SJSA1 (cell line): ENCODE results near the gene NKD1. TPM values are rescaled to one million over a fixed set of nuclear protein-coding genes. Genes with fewer than 3 reads are reported as not detected.

Experiments
- DNase-seq, 2 experiments: peaks; one replicate each; pipeline ENCODE4 v3.0.0-alpha.2; 2015 to 2020; ENCODE audit warnings: low spot score in 2 of 2, low read depth in 1 of 2
- H3K27ac ChIP-seq: fragments of 250-450 bp; sonication (Bioruptor Pico); 2 replicates; pipeline ENCODE4 v1.5.1; 2020; ENCODE audit warnings: mild to moderate bottlenecking, moderate library complexity
- H3K27me3 ChIP-seq: fragments of 250-450 bp; sonication (Bioruptor Pico); replicated peaks from 2 replicates; pipeline ENCODE4 v1.5.1; 2020; ENCODE audit warnings: mild to moderate bottlenecking, moderate library complexity
- H3K36me3 ChIP-seq: fragments of 250-450 bp; sonication (Bioruptor Pico); 2 replicates; pipeline ENCODE4 v1.5.1; 2020; ENCODE audit warnings: mild to moderate bottlenecking
- H3K4me1 ChIP-seq: fragments of 250-450 bp; sonication (Bioruptor Pico); replicated peaks from 2 replicates; pipeline ENCODE4 v1.6.1; 2021; ENCODE audit warnings: mild to moderate bottlenecking
- H3K4me3 ChIP-seq: fragments of 250-450 bp; sonication (Bioruptor Pico); 2 replicates; pipeline ENCODE4 v1.5.1; 2020; ENCODE audit warnings: mild to moderate bottlenecking
- H3K9me3 ChIP-seq: fragments of 250-450 bp; sonication (Bioruptor Pico); replicated peaks from 2 replicates; pipeline ENCODE4 v1.5.1; 2020; ENCODE audit warnings: mild to moderate bottlenecking
- total RNA-seq: library from RNA; depleted of rRNA; stranded (reverse); fragments of >200 nt; shearing (Covaris generic); gene quantifications from 2 replicates; pipeline ENCODE4 v1.2.3, GENCODE V29; 2014

NKD1 gene
- total RNA-seq, 1 experiment from 2014 or later = 0.42 TPM

- H3K4me1 ChIP-seq = peaks cover 5% of the 10 kb centered on the region
- no peak overlapping the region for H3K27ac ChIP-seq
- H3K27me3 ChIP-seq = peaks cover 5% of the 10 kb centered on the region; the same call in 1 of the 2 replicates
- DNase-seq = no peak
- H3K36me3 ChIP-seq = no peaks in the 10 kb centered on the region
- no peaks in the 10 kb centered on the region for H3K9me3 ChIP-seq
- no peak overlapping the region for H3K4me3 ChIP-seq
These were observed 4.4 kb downstream of the NKD1 start for GRCh38 chr16:50552476-50553101.

GRCh38 chr16:50553182-50553710 is 5.0 kb downstream of the NKD1 start:
- Histone ChIP-seq H3K27ac (no peak overlapping the region), H3K27me3 (peaks cover 5% of the 10 kb centered on the region; the same call in 1 of the 2 replicates), H3K4me1 (peaks cover 5% of the 10 kb centered on the region), H3K9me3 (no peaks in the 10 kb centered on the region), H3K36me3 (no peaks in the 10 kb centered on the region), H3K4me3 (no peak overlapping the region)
- no peak for DNase-seq

- no peaks in the 10 kb centered on the region for H3K27me3 ChIP-seq
- DNase-seq = no peak
- no peaks in the 10 kb centered on the region for H3K36me3 ChIP-seq
- H3K4me3 ChIP-seq = no peak overlapping the region
- no peaks in the 10 kb centered on the region for H3K4me1 ChIP-seq
- no peak overlapping the region for H3K27ac ChIP-seq
- no peaks in the 10 kb centered on the region for H3K9me3 ChIP-seq
These were observed 5.7 kb downstream of the NKD1 start for GRCh38 chr16:50553731-50554360.

- Histone ChIP-seq H3K4me3 (no peak overlapping the region), H3K27ac (no peak overlapping the region), H3K9me3 (no peaks in the 10 kb centered on the region), H3K27me3 (no peaks in the 10 kb centered on the region), H3K36me3 (no peaks in the 10 kb centered on the region), H3K4me1 (no peaks in the 10 kb centered on the region)
- no peak for DNase-seq
These were observed 7.2 kb downstream of the NKD1 start for GRCh38 chr16:50555269-50555875.

- Histone ChIP-seq H3K27ac (no peak overlapping the region), H3K27me3 (no peaks in the 10 kb centered on the region), H3K4me1 (no peaks in the 10 kb centered on the region), H3K36me3 (no peaks in the 10 kb centered on the region), H3K4me3 (no peak overlapping the region), H3K9me3 (no peaks in the 10 kb centered on the region)
- no peak for DNase-seq
These were observed 7.9 kb downstream of the NKD1 start for GRCh38 chr16:50555952-50556673.

GRCh38 chr16:50557046-50557445 is 8.8 kb downstream of the NKD1 start:
- Histone ChIP-seq H3K27me3 (no peaks in the 10 kb centered on the region), H3K4me1 (no peaks in the 10 kb centered on the region), H3K27ac (no peak overlapping the region), H3K36me3 (no peaks in the 10 kb centered on the region), H3K9me3 (no peaks in the 10 kb centered on the region), H3K4me3 (no peak overlapping the region)
- DNase-seq = no peak

- H3K4me3 ChIP-seq = no peak overlapping the region
These were observed 10.7 kb downstream of the NKD1 start for GRCh38 chr16:50558913-50559312.

GRCh38 chr16:50559342-50559741 is 11.1 kb downstream of the NKD1 start:
- Histone ChIP-seq H3K9me3 (no peaks in the 10 kb centered on the region), H3K36me3 (no peaks in the 10 kb centered on the region), H3K4me1 (no peaks in the 10 kb centered on the region), H3K27ac (no peak overlapping the region), H3K4me3 (no peak overlapping the region), H3K27me3 (no peaks in the 10 kb centered on the region)
- no peak for DNase-seq

More at GRCh38 chr16:50558913-50559312, 10.7 kb downstream of the NKD1 start:
- no peak for DNase-seq
- Histone ChIP-seq H3K9me3 (no peaks in the 10 kb centered on the region), H3K27me3 (no peaks in the 10 kb centered on the region), H3K27ac (no peak overlapping the region), H3K36me3 (no peaks in the 10 kb centered on the region), H3K4me1 (no peaks in the 10 kb centered on the region)

- no peak for DNase-seq
- Histone ChIP-seq H3K9me3 (no peaks in the 10 kb centered on the region), H3K36me3 (no peaks in the 10 kb centered on the region), H3K4me3 (no peak overlapping the region), H3K27ac (no peak overlapping the region), H3K27me3 (no peaks in the 10 kb centered on the region), H3K4me1 (no peaks in the 10 kb centered on the region)
These were observed 11.8 kb downstream of the NKD1 start for GRCh38 chr16:50559804-50560514.

GRCh38 chr16:50560903-50561863 is 13.0 kb downstream of the NKD1 start:
- DNase-seq = no peak
- H3K36me3 ChIP-seq = no peaks in the 10 kb centered on the region
- no peaks in the 10 kb centered on the region for H3K4me1 ChIP-seq
- no peak overlapping the region for H3K27ac ChIP-seq
- no peak overlapping the region for H3K4me3 ChIP-seq
- H3K9me3 ChIP-seq = no peaks in the 10 kb centered on the region
- H3K27me3 ChIP-seq = no peaks in the 10 kb centered on the region

- no peak overlapping the region for H3K4me3 ChIP-seq
- H3K9me3 ChIP-seq = 0 out of 2 replicates have a peak, but pooled peaks cover 3% of the 10 kb centered on the region
- H3K27me3 ChIP-seq = no peaks in the 10 kb centered on the region
- no peaks in the 10 kb centered on the region for H3K36me3 ChIP-seq
- no peak overlapping the region for H3K27ac ChIP-seq
- no peak for DNase-seq
- H3K4me1 ChIP-seq = no peaks in the 10 kb centered on the region
These were observed 14.5 kb downstream of the NKD1 start for GRCh38 chr16:50562657-50563056.

GRCh38 chr16:50563989-50564388 is 15.8 kb downstream of the NKD1 start:
- no peak overlapping the region for H3K4me3 ChIP-seq
- no peaks in the 10 kb centered on the region for H3K36me3 ChIP-seq
- no peaks in the 10 kb centered on the region for H3K27me3 ChIP-seq
- H3K4me1 ChIP-seq = no peaks in the 10 kb centered on the region
- DNase-seq = no peak
- 0 out of 2 replicates have a peak, but pooled peaks cover 3% of the 10 kb centered on the region for H3K9me3 ChIP-seq
- no peak overlapping the region for H3K27ac ChIP-seq
